Keratinocyte (primary cell): Measurements from ENCODE around the gene IL1RL2.

Source experiments
- EZH2 ChIP-seq: IDR thresholded peaks from one replicate; pipeline ENCODE4 v1.6.1; 2012; ENCODE audit warnings: inconsistent platforms, mild to moderate bottlenecking, low read length, moderate library complexity
- TF ChIP-seq, protein P1 (sequence below), 3 experiments: IDR thresholded peaks in 1 of 3; conservative IDR thresholded peaks in 1 of 3; optimal IDR thresholded peaks in 1 of 3; 2 replicates in 2 of 3; 3 replicates in 1 of 3; pipeline versions ENCODE3 to v1.5.1; 2011; ENCODE audit warnings: low read length in 3 of 3, mild to moderate bottlenecking in 3 of 3, moderate library complexity in 2 of 3, control low read depth in 1 of 3, inconsistent platforms in 1 of 3; ENCODE audit not compliant: insufficient read depth in 2 of 3; ENCODE audit errors: extremely low read depth in 1 of 3

DNA sequence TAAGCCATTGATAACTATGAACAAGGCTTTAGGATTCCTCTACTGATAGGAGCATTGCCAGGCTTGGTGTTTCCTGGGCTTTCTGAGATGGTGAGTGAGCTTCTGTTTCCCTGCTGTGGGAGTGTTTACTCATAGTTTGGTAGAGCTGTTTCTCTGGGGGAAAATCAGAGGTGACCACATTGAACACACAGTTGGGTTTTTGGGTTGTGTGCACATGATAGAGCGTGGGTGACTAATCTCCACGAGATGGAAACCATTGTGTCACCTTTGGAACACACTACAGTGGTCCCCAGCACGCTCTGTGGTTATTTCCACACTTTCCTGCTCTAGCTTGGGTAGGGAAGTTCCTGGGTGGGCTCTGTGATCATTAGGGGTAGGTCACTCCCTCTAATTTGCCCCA lies 38.9 kb upstream of the IL1RL2 start:
- TF ChIP-seq, protein P1, sequence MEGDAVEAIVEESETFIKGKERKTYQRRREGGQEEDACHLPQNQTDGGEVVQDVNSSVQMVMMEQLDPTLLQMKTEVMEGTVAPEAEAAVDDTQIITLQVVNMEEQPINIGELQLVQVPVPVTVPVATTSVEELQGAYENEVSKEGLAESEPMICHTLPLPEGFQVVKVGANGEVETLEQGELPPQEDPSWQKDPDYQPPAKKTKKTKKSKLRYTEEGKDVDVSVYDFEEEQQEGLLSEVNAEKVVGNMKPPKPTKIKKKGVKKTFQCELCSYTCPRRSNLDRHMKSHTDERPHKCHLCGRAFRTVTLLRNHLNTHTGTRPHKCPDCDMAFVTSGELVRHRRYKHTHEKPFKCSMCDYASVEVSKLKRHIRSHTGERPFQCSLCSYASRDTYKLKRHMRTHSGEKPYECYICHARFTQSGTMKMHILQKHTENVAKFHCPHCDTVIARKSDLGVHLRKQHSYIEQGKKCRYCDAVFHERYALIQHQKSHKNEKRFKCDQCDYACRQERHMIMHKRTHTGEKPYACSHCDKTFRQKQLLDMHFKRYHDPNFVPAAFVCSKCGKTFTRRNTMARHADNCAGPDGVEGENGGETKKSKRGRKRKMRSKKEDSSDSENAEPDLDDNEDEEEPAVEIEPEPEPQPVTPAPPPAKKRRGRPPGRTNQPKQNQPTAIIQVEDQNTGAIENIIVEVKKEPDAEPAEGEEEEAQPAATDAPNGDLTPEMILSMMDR (optimal IDR thresholded peaks at IDR 0.05 in 1 of 3, IDR thresholded peaks at IDR 0.05 in 1 of 3, conservative IDR thresholded peaks at IDR 0.05 in 1 of 3; ENCODE audit: extremely low read depth in 1 of 3, insufficient read depth in 2 of 3, low read length in 3 of 3) = no peak
- no peak for TF ChIP-seq EZH2
